GM12864 (cell line): ENCODE data around the gene SCFD2.

Experiments used
- DNase-seq: peaks from one replicate; pipeline ENCODE4 v3.0.0-alpha.2; 2011; ENCODE audit warnings: low read depth
- H3K4me3 ChIP-seq: 2 replicates; pipeline ENCODE4 v1.5.1; 2011; ENCODE audit warnings: mild to moderate bottlenecking, low read depth, low read length, control low read depth
- TF ChIP-seq, protein P1 (sequence below): IDR thresholded peaks from 2 replicates; pipeline ENCODE4 v1.5.1; 2011; ENCODE audit warnings: low read depth, mild to moderate bottlenecking, moderate library complexity, low read length, control low read depth, inconsistent platforms; ENCODE audit errors: missing control alignments

SCFD2 gene

DNA sequence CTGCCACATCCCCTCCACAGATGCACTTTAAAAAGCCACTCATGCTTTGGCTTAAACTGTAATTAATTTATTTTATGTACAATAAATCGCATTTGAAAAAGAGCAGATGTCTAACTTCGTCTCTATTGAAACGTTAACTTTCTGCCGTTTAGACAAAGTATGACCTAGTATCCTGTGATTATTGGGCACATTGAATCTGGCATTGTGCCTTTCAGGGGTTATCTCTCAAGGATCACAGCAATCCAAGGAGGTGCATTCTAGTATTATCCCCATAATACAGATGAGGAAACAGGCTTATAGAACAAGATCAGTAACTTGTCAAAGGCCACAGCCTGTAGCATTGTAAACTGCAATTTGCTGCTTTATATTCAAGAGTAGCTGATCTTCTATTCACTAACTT is 499.1 kb downstream of the SCFD2 start:
- no peak overlapping the region for H3K4me3 ChIP-seq
- no peak for DNase-seq

DNA sequence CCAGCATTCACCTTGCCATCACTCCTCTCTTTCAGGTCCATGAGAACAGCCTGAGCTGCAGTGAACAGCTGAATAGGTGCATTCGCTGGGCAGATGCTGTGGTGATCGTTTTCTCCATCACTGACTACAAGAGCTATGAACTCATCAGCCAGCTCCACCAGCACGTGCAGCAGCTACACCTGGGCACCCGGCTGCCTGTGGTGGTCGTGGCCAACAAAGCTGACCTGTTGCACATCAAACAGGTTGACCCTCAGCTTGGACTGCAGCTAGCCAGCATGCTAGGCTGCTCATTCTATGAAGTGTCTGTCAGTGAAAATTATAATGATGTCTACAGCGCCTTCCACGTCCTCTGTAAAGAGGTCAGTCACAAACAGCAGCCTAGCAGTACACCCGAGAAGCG is 500.6 kb downstream of the SCFD2 start:
- DNase-seq, result no peak
- no peak overlapping the region for H3K4me3 ChIP-seq
- TF ChIP-seq, protein P1, sequence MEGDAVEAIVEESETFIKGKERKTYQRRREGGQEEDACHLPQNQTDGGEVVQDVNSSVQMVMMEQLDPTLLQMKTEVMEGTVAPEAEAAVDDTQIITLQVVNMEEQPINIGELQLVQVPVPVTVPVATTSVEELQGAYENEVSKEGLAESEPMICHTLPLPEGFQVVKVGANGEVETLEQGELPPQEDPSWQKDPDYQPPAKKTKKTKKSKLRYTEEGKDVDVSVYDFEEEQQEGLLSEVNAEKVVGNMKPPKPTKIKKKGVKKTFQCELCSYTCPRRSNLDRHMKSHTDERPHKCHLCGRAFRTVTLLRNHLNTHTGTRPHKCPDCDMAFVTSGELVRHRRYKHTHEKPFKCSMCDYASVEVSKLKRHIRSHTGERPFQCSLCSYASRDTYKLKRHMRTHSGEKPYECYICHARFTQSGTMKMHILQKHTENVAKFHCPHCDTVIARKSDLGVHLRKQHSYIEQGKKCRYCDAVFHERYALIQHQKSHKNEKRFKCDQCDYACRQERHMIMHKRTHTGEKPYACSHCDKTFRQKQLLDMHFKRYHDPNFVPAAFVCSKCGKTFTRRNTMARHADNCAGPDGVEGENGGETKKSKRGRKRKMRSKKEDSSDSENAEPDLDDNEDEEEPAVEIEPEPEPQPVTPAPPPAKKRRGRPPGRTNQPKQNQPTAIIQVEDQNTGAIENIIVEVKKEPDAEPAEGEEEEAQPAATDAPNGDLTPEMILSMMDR, result no peak

More for the DNA sequence above, 499.1 kb downstream of the SCFD2 start:
- TF ChIP-seq, protein P1, result no peak

DNA sequence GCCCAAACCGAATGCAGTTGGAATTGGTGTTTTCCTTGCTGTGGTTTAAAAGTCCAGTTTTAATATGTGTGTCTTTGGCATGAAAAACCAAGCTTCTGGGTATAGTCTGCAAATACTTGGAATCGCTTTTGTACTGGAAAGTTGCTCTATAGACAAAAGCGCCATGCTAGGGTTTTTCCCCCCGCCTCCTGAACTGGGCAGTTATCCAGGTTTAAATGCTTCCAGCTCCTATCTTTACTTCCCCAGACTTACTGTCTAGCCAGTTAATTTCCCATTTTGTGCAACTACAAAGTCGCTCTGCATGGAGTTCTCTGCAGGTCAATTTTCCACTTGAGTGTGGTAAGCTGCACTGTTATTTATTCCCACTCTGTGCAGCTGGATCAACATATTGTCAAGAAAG is 501.1 kb downstream of the SCFD2 start:
- no peak for DNase-seq
- TF ChIP-seq, protein P1, result no peak
- H3K4me3 ChIP-seq, result no peak overlapping the region

DNA sequence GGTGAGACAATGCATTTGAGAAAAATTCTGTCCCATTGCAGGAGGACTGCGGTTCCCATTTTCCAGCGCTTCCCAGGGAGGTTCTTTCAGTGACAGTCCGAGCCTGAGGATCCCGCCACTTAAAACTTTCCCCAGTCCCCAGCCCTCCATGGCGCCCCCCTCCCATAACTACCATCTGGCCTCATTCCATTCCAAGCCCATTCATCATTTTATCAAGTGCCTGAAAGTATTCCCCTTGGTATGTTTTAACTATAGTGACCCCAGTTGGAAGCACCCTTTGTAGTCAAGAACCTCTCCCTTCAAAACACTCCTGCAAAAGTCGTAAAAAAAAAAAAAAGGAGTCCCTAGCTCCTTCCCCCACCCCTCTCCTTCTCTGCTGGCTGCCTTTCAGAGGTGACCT is 502.5 kb downstream of the SCFD2 start:
- TF ChIP-seq, protein P1, result no peak
- H3K4me3 ChIP-seq, result no peak overlapping the region
- no peak for DNase-seq

DNA sequence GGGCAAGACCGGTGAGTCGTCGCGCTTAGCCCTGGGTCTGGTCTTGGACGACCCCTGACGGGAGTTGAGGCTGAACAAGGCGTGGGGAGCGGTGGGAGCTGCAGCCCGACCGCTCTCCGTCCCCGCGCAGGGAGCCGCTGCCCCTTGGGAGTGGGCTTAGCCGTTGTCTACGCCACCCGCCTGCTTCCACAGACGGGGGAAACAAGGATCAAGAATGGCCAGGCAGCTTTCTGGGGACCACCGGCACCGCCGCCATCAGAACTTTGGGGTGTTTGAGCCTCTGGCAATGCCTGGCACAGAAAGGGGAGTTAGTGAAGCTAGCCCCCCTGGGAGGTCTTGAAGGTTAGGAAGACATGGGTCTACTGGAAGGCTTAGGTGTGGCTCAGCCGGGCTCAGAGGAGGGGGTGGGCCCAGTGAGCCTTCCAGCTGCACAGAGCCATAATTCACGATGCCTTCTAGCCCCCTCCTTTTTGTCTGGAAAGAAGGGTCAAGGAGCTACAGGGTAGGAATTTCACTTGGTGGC is 503.2 kb downstream of the SCFD2 start:
- TF ChIP-seq, protein P1, result no peak
- peak overlapping the region; percentile 66 for H3K4me3 ChIP-seq
- DNase-seq, result no peak

DNA sequence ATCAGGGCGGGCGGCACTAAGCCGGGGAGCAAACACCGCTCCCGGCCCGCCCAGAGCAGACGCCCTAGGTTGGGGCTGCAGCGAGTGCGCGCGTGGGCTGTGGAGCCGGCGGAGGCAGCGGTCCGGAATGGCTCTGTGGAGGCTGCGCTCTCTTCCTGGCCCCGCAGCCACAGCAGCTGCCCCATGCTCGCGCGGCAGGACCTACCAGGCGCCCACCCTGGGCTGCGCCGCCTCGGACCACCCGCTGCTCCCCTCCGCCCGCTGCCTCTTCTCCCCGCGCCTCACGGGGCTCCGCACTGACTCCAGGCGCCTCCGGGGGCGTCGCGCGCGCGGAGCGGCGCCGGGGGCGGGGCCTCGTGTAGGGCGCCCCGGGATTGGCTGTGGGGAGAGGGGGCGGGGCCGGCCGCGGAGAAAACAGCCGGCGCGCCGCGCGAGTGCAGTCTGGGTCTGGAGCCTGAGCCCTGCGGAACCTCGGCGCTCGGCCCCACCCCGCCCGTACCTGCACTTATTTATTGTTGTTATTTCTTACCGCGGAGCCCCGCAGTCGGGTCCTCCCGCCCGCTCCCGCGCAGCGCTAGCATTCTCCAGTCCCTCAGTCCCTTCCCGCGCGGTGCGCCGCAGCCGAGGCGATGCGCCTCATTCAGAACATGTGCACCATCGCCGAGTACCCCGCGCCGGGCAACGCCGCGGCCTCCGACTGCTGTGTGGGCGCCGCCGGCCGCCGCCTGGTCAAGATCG is 503.8 kb downstream of the SCFD2 start, which contains the start of gene RASL11B:
Gene RASL11B (plus strand): TSS at position 439 of the 738 bp plus-strand sequence. CDS start 191 bp downstream, at position 630.
- TF ChIP-seq, protein P1, result no peak
- peak; percentile 15 for DNase-seq
- peak within 1 kb of the TSS; percentile 66 for H3K4me3 ChIP-seq
